Measurements from ENCODE around the gene PCDH7.

- TF ChIP-seq CTCF (IDR thresholded peaks at IDR 0.05) (no peak), POLR2A (IDR thresholded peaks at IDR 0.05) (no peak), POLR2AphosphoS5 (IDR thresholded peaks at IDR 0.05) (no peak)
These were observed 4.1 kb downstream of the PCDH7 start for GRCh38 chr4:30724247-30724646.

Data from sigmoid colon (tissue), 4 donors.